IMR-90 (cell line): ENCODE results near the gene VAV3. TPM values are rescaled to one million over a fixed set of nuclear protein-coding genes. Genes with fewer than 3 reads are reported as not detected.

Experiments
- ATAC-seq: fragments of 200-7000 bp; cut with Tn5 transposase; 2 replicates; pipeline ENCODE4 v1.9.1; 2020; ENCODE audit warnings: low read depth, mild to moderate bottlenecking, moderate library complexity
- BruUV-seq: library from RNA; stranded (reverse); fragments of 400-500 nt; replicated peaks from 2 replicates; lab custom pipeline; 2021; lab: Mats Ljungman, UMichigan
- CTCF ChIA-PET: fragments of 300-600 bp; formaldehyde crosslinking; extraction: SDS; loops from one replicate; lab custom pipeline; 2021; ENCODE audit warnings: antibody characterized with exemption; lab: Yijun Ruan, JAX
- POLR2A ChIA-PET: fragments of 300-600 bp; sonication (Branson Sonifier 250); formaldehyde crosslinking; loops from one replicate; lab custom pipeline; 2022; ENCODE audit warnings: antibody characterized with exemption; ENCODE audit not compliant: unreplicated experiment; lab: Charles Lee
- DNase-seq: peaks from one replicate; pipeline ENCODE4 v3.0.0; 2013
- H2AFZ ChIP-seq: replicated peaks from 2 replicates; pipeline ENCODE3; 2013; ENCODE audit warnings: low read length, mild to moderate bottlenecking; ENCODE audit not compliant: poor library complexity
- H2AK5ac ChIP-seq: 2 replicates; pipeline ENCODE4 v1.6.1; 2013; ENCODE audit warnings: low read depth, low read length, inconsistent platforms
- H2AK9ac ChIP-seq: replicated peaks from 2 replicates; pipeline ENCODE3; 2013; ENCODE audit warnings: mild to moderate bottlenecking, low read depth, low read length, moderate library complexity; ENCODE audit not compliant: poor library complexity
- H2BK120ac ChIP-seq: 2 replicates; pipeline ENCODE4 v1.6.1; 2013; ENCODE audit warnings: low read depth, low read length, inconsistent platforms
- H2BK15ac ChIP-seq: 3 replicates; pipeline ENCODE4 v1.6.1; 2013; ENCODE audit warnings: low read depth, low read length, inconsistent platforms
- H2BK20ac ChIP-seq: 2 replicates; pipeline ENCODE4 v1.6.1; 2013; ENCODE audit warnings: low read depth, mild to moderate bottlenecking, inconsistent platforms, low read length, moderate library complexity
- H2BK5ac ChIP-seq: 2 replicates; pipeline ENCODE4 v1.6.1; 2013; ENCODE audit warnings: mild to moderate bottlenecking, low read depth, low read length, inconsistent platforms; ENCODE audit not compliant: poor library complexity, severe bottlenecking
- H3K14ac ChIP-seq: replicated peaks from 2 replicates; pipeline ENCODE4 v1.6.1; 2013; ENCODE audit warnings: low read depth, low read length, inconsistent platforms
- H3K18ac ChIP-seq: 2 replicates; pipeline ENCODE4 v1.6.1; 2013; ENCODE audit warnings: low read depth, low read length, control low read depth
- H3K23ac ChIP-seq: 2 replicates; pipeline ENCODE4 v1.6.1; 2013; ENCODE audit warnings: low read depth, low read length, inconsistent platforms
- H3K27ac ChIP-seq: 2 replicates; pipeline ENCODE4 v1.5.1; 2013; ENCODE audit warnings: mild to moderate bottlenecking, control low read depth, low read length; ENCODE audit not compliant: insufficient read depth
- H3K27me3 ChIP-seq: 2 replicates; pipeline ENCODE4 v1.6.1; 2013; ENCODE audit warnings: low read length; ENCODE audit not compliant: control insufficient read depth, insufficient read depth
- H3K36me3 ChIP-seq: 2 replicates; pipeline ENCODE4 v1.6.1; 2013; ENCODE audit warnings: low read length, mixed read lengths; ENCODE audit not compliant: control insufficient read depth, insufficient read depth
- H3K4ac ChIP-seq: 2 replicates; pipeline ENCODE4 v1.6.1; 2013; ENCODE audit warnings: low read depth, low read length, inconsistent platforms
- H3K4me1 ChIP-seq: 2 replicates; pipeline ENCODE4 v1.6.1; 2013; ENCODE audit warnings: low read length, mixed read lengths; ENCODE audit not compliant: control insufficient read depth, insufficient read depth
- H3K4me2 ChIP-seq: 2 replicates; pipeline ENCODE4 v1.6.1; 2013; ENCODE audit warnings: low read depth, mild to moderate bottlenecking, control low read depth, low read length, moderate library complexity
- H3K4me3 ChIP-seq: 2 replicates; pipeline ENCODE4 v1.5.1; 2013; ENCODE audit warnings: low read depth, mild to moderate bottlenecking, control low read depth, low read length, moderate library complexity; ENCODE audit not compliant: insufficient read depth
- H3K56ac ChIP-seq: 2 replicates; pipeline ENCODE4 v1.6.1; 2013; ENCODE audit warnings: low read length, inconsistent platforms; ENCODE audit not compliant: insufficient read depth; ENCODE audit errors: extremely low read depth
- H3K79me1 ChIP-seq, 2 experiments: 2 replicates each; pipeline ENCODE4 v1.6.1; 2013; ENCODE audit warnings: low read length in 2 of 2, inconsistent platforms in 1 of 2, low read depth in 1 of 2
- H3K9ac ChIP-seq: 2 replicates; pipeline ENCODE4 v1.6.1; 2013; ENCODE audit warnings: low read depth, low read length, control low read depth
- H3K9me1 ChIP-seq: 2 replicates; pipeline ENCODE4 v1.6.1; 2013; ENCODE audit warnings: low read length, inconsistent platforms; ENCODE audit not compliant: insufficient read depth
- H3K9me3 ChIP-seq: 2 replicates; pipeline ENCODE4 v1.6.1; 2013; ENCODE audit warnings: low read length; ENCODE audit not compliant: control insufficient read depth, insufficient read depth
- H4K20me1 ChIP-seq: 2 replicates; pipeline ENCODE4 v1.6.1; 2013; ENCODE audit warnings: low read length, inconsistent platforms; ENCODE audit not compliant: insufficient read depth
- H4K5ac ChIP-seq: 2 replicates; pipeline ENCODE4 v1.6.1; 2013; ENCODE audit warnings: mild to moderate bottlenecking, low read depth, low read length, control low read depth
- H4K8ac ChIP-seq, 2 experiments: 2 replicates each; pipeline ENCODE4 v1.6.1; 2013; ENCODE audit warnings: low read depth in 2 of 2, low read length in 2 of 2, control low read depth in 1 of 2, inconsistent platforms in 1 of 2
- H4K91ac ChIP-seq: 2 replicates; pipeline ENCODE4 v1.6.1; 2013; ENCODE audit warnings: low read depth, low read length, inconsistent platforms; ENCODE audit not compliant: insufficient read depth
- FOS ChIP-seq: fragments of 150-350 bp; IDR thresholded peaks from 2 replicates; pipeline ENCODE4 v1.6.1; 2016; ENCODE audit warnings: low read depth, low read length
- MAFK ChIP-seq: IDR thresholded peaks from 2 replicates; pipeline ENCODE4 v1.6.1; 2012; ENCODE audit warnings: low read depth, low read length, improper control_type of control experiment
- WGBS, 2 experiments: methylation state at CpG; one replicate each; pipeline versions ENCODE4 v1.1.5 to v1.1.7; 2013; ENCODE audit warnings: missing lambda C conversion rate in 2 of 2; ENCODE audit not compliant: insufficient read length in 1 of 2; ENCODE audit errors: extremely low coverage in 2 of 2; 5-methylcytosine and 5-hydroxymethylcytosine counted together
- dilution Hi-C: fragments of 300-500 bp; cut with HindIII; formaldehyde crosslinking; loops from one replicate; pipeline ENCODE4 v1.14.3; 2018; ENCODE audit warnings: low sequenced_read_pairs; ENCODE audit not compliant: unreplicated experiment
- in situ Hi-C: fragments of 300-500 bp; cut with MboI; formaldehyde crosslinking; loops from 3 replicates; pipeline ENCODE4 v1.14.3; 2019; ENCODE audit warnings: low sequenced_read_pairs, inconsistent platforms, mixed read lengths
- intact Hi-C: fragments of 100-400 bp; cut with micrococcal nuclease; formaldehyde crosslinking; loops from 2 replicates; pipeline ENCODE4 v1.10.0; 2022
- polyA plus RNA-seq, 3 experiments: library from polyadenylated mRNA; depleted of rRNA; stranded (reverse); fragments of >200 nt; gene quantifications; 2 replicates each; pipeline ENCODE4 v1.2.3, GENCODE V29; 2012; ENCODE audit warnings: low replicate concordance in 1 of 3
- total RNA-seq: library from RNA; depleted of rRNA; stranded (reverse); fragments of >200 nt; gene quantifications from 2 replicates; pipeline ENCODE4 v1.2.3, GENCODE V29; 2012

Gene VAV3
- total and polyA plus RNA-seq, 2 of the 4 experiments (the other 2 are of a cell fraction), result 0.12 to 0.18 TPM

- no peak overlapping the region for H2BK120ac ChIP-seq
- no peak for TF ChIP-seq MAFK
- TF ChIP-seq FOS, result no peak
- H2BK20ac ChIP-seq, result no peak overlapping the region
- H3K18ac ChIP-seq, result no peak overlapping the region
- ChIA-PET POLR2A (no interaction called here), CTCF (no interaction called here)
- H3K4me1 ChIP-seq, result no peaks in the 10 kb centered on the region
- dilution Hi-C loops, result no loop called here
- no peak overlapping the region for H4K5ac ChIP-seq
- no peak for ATAC-seq
- no TSS peak for BruUV-seq
- no peak overlapping the region for H3K14ac ChIP-seq
- no peak overlapping the region for H3K4me2 ChIP-seq
- no peaks in the 10 kb centered on the region for H3K79me1 ChIP-seq
- no peak overlapping the region for H3K4me3 ChIP-seq
- no peak overlapping the region for H3K23ac ChIP-seq
- no peak overlapping the region for H4K91ac ChIP-seq
- no peaks in the 10 kb centered on the region for H3K9me3 ChIP-seq
- no peak overlapping the region for H3K4ac ChIP-seq
- no peaks in the 10 kb centered on the region for H3K9me1 ChIP-seq
- intact Hi-C loops, result no loop called here
- H2AK9ac ChIP-seq, result no peak overlapping the region
- in situ Hi-C loops, result no loop called here
- DNase-seq, result no peak
- no peaks in the 10 kb centered on the region for H3K27me3 ChIP-seq
- no peaks in the 10 kb centered on the region for H4K20me1 ChIP-seq
- H3K27ac ChIP-seq, result no peak overlapping the region
- no peak overlapping the region for H2AFZ ChIP-seq
- H2AK5ac ChIP-seq, result no peak overlapping the region
- H3K56ac ChIP-seq, result no peak overlapping the region
- no peak overlapping the region for H3K9ac ChIP-seq
- WGBS, 2 experiments, result no CpG with 5 or more reads among the region's 1 CpG
- no peak overlapping the region for H2BK5ac ChIP-seq
- H4K8ac ChIP-seq, result no peak overlapping the region
- H2BK15ac ChIP-seq, result no peak overlapping the region
- no peaks in the 10 kb centered on the region for H3K36me3 ChIP-seq
Measured at GRCh38 chr1:107865627-107866026, 99.4 kb downstream of the VAV3 start.
